HCT116 (cell line): Measurements from ENCODE around the gene SUN2. TPM values are rescaled to one million over a fixed set of nuclear protein-coding genes. Genes with fewer than 3 reads are reported as not detected.

ENCODE experiments used
- ATAC-seq: fragments of 200-7000 bp; cut with Tn5 transposase; 2 replicates; pipeline ENCODE4 v1.9.1; 2020; ENCODE audit warnings: mild to moderate bottlenecking, moderate library complexity
- BruUV-seq: library from RNA; stranded (reverse); fragments of 400-500 nt; replicated peaks from 2 replicates; lab custom pipeline; 2021; lab: Mats Ljungman, UMichigan
- CTCF ChIA-PET: fragments of 300-600 bp; sonication (Branson Sonifier 250); formaldehyde crosslinking; loops from one replicate; lab custom pipeline; 2021; ENCODE audit warnings: antibody characterized with exemption; lab: Charles Lee
- POLR2A ChIA-PET: fragments of 300-600, 350-600 bp; sonication (Branson Sonifier 250); formaldehyde crosslinking; loops from one replicate; lab custom pipeline; 2021; ENCODE audit warnings: antibody characterized with exemption; lab: Charles Lee
- RAD21 ChIA-PET, 2 experiments: fragments of 300-600 bp; sonication (Branson Sonifier 250); formaldehyde crosslinking; loops; one replicate each; lab custom pipeline; 2023; ENCODE audit warnings: low total read pairs in 2 of 2; ENCODE audit not compliant: uncharacterized antibody in 2 of 2, unreplicated experiment in 2 of 2, low non-redundant PET in 1 of 2; lab: Charles Lee
- DNase-seq: peaks from one replicate; pipeline ENCODE4 v3.0.0-alpha.2; 2010; ENCODE audit warnings: low read depth, low spot score
- H2AFZ ChIP-seq: fragments of 200-600 bp; shearing (Covaris generic), sonication (generic); 2 replicates; pipeline ENCODE4 v1.6.1; 2017; ENCODE audit warnings: low read depth, mixed run types, mixed read lengths, antibody characterized with exemption, low read length; ENCODE audit not compliant: poor library complexity, severe bottlenecking
- H3K27ac ChIP-seq: 2 replicates; pipeline ENCODE4 v1.5.1; 2012; ENCODE audit warnings: low read depth, low read length
- H3K27me3 ChIP-seq: fragments of 200-600 bp; sonication (generic); 2 replicates; pipeline ENCODE4 v1.6.1; 2016; ENCODE audit warnings: mixed run types, low read length, mixed read lengths; ENCODE audit not compliant: insufficient read depth
- H3K36me3 ChIP-seq, 2 experiments: fragments of 200-500 bp in 1 of 2; fragments of 200-600 bp in 1 of 2; sonication (Bioruptor generic) in 1 of 2; sonication (generic) in 1 of 2; 2 replicates each; pipeline versions ENCODE4 v1.5.1 to v1.6.1; 2014 to 2016; ENCODE audit warnings: low read length in 2 of 2, inconsistent platforms in 1 of 2, mixed read lengths in 1 of 2, mixed run types in 1 of 2; ENCODE audit not compliant: insufficient read depth in 2 of 2, control insufficient read depth in 1 of 2
- H3K4me1 ChIP-seq, 2 experiments: fragments of 200-600 bp in 1 of 2; sonication (generic) in 1 of 2; 2 replicates each; pipeline versions ENCODE4 v1.5.1 to v1.6.1; 2012 to 2017; ENCODE audit warnings: low read length in 2 of 2, inconsistent platforms in 1 of 2, mild to moderate bottlenecking in 1 of 2, mixed read lengths in 1 of 2, mixed run types in 1 of 2, moderate library complexity in 1 of 2; ENCODE audit not compliant: insufficient read depth in 2 of 2, control insufficient read depth in 1 of 2
- H3K4me2 ChIP-seq: fragments of 200-600 bp; sonication (generic); 2 replicates; pipeline ENCODE4 v1.6.1; 2017; ENCODE audit warnings: mixed run types, low read length, mixed read lengths
- H3K4me3 ChIP-seq, 2 experiments: fragments of 200-600 bp in 1 of 2; sonication (generic) in 1 of 2; replicated peaks in 1 of 2; 2 replicates each; pipeline ENCODE4 v1.5.1; 2011 to 2016; ENCODE audit warnings: low read length in 2 of 2, control low read depth in 1 of 2, low read depth in 1 of 2, mild to moderate bottlenecking in 1 of 2, mixed read lengths in 1 of 2, mixed run types in 1 of 2
- H3K79me2 ChIP-seq: fragments of 200-600 bp; sonication (generic); 2 replicates; pipeline ENCODE4 v1.6.1; 2017; ENCODE audit warnings: mild to moderate bottlenecking, mixed run types, low read length, moderate library complexity, mixed read lengths; ENCODE audit not compliant: insufficient read depth
- H3K9ac ChIP-seq: fragments of 200-600 bp; sonication (generic); 2 replicates; pipeline ENCODE4 v1.6.1; 2016; ENCODE audit warnings: low read length, mixed read lengths
- H3K9me2 ChIP-seq: fragments of 200-600 bp; sonication (generic), shearing (Covaris generic); 2 replicates; pipeline ENCODE4 v1.6.1; 2017; ENCODE audit warnings: mixed run types, mild to moderate bottlenecking, moderate library complexity; ENCODE audit not compliant: insufficient read depth
- H3K9me3 ChIP-seq, 2 experiments: fragments of 200-500 bp in 1 of 2; fragments of 200-600 bp in 1 of 2; sonication (Bioruptor generic) in 1 of 2; sonication (generic) in 1 of 2; 2 replicates each; pipeline ENCODE4 v1.6.1; 2014 to 2017; ENCODE audit warnings: low read length in 2 of 2, mixed read lengths in 2 of 2, inconsistent platforms in 1 of 2, low read depth in 1 of 2, mild to moderate bottlenecking in 1 of 2, mixed run types in 1 of 2, moderate library complexity in 1 of 2; ENCODE audit not compliant: control insufficient read depth in 1 of 2, insufficient read depth in 1 of 2
- H4K20me1 ChIP-seq: fragments of 200-600 bp; sonication (generic), shearing (Covaris generic); 2 replicates; pipeline ENCODE4 v1.6.1; 2017; ENCODE audit warnings: mixed run types, mild to moderate bottlenecking, moderate library complexity; ENCODE audit not compliant: insufficient read depth
- ELF1 ChIP-seq: IDR thresholded peaks from 2 replicates; pipeline ENCODE4 v1.6.1; 2012; ENCODE audit warnings: low read depth, borderline replicate concordance
- FOSL1 ChIP-seq: IDR thresholded peaks from 2 replicates; pipeline ENCODE4 v1.6.1; 2012; ENCODE audit warnings: low read depth
- JUND ChIP-seq: IDR thresholded peaks from 2 replicates; pipeline ENCODE4 v1.6.1; 2012
- RAD21 ChIP-seq: IDR thresholded peaks from 2 replicates; pipeline ENCODE4 v1.6.1; 2012; ENCODE audit warnings: low read depth, mild to moderate bottlenecking
- SIN3A ChIP-seq: IDR thresholded peaks from 2 replicates; pipeline ENCODE4 v1.6.1; 2012; ENCODE audit warnings: low read depth
- SP1 ChIP-seq: IDR thresholded peaks from 2 replicates; pipeline ENCODE4 v1.6.1; 2012; ENCODE audit warnings: low read depth
- TCF7L2 ChIP-seq: IDR thresholded peaks from 2 replicates; pipeline ENCODE4 v1.7.0; 2011; ENCODE audit warnings: borderline replicate concordance, inconsistent platforms; ENCODE audit not compliant: insufficient read depth, insufficient read length; ENCODE audit errors: extremely low read depth
- YY1 ChIP-seq: IDR thresholded peaks from 2 replicates; pipeline ENCODE4 v1.6.1; 2011; ENCODE audit warnings: low read length, low read depth, moderate library complexity, mild to moderate bottlenecking; ENCODE audit not compliant: insufficient replicate concordance; ENCODE audit errors: extremely low read depth
- ZFX ChIP-seq: fragments of 450-650 bp; IDR thresholded peaks from 2 replicates; pipeline ENCODE4 v1.6.1; 2017
- intact Hi-C: fragments of 100-400 bp; cut with micrococcal nuclease; formaldehyde crosslinking; loops from 2 replicates; pipeline ENCODE4 v1.10.0; 2022
- total RNA-seq: library from RNA; stranded (reverse); gene quantifications from one replicate; pipeline ENCODE4 v1.2.1, GENCODE V29; 2021; ENCODE audit not compliant: unreplicated experiment
- TF ChIP-seq, protein P1 (sequence below): IDR thresholded peaks from 2 replicates; pipeline ENCODE4 v1.6.1; 2012
- TF ChIP-seq, protein P2 (sequence below): IDR thresholded peaks from 2 replicates; pipeline ENCODE4 v1.6.1; 2011; ENCODE audit warnings: mild to moderate bottlenecking, low read length, moderate library complexity; ENCODE audit not compliant: insufficient replicate concordance; ENCODE audit errors: extremely low read depth
- TF ChIP-seq, protein P3 (sequence below): IDR thresholded peaks from 2 replicates; pipeline ENCODE4 v1.6.1; 2012

The SUN2 gene
- total RNA-seq, 1 experiment from 2014 or later, result 71.6 TPM

DNA sequence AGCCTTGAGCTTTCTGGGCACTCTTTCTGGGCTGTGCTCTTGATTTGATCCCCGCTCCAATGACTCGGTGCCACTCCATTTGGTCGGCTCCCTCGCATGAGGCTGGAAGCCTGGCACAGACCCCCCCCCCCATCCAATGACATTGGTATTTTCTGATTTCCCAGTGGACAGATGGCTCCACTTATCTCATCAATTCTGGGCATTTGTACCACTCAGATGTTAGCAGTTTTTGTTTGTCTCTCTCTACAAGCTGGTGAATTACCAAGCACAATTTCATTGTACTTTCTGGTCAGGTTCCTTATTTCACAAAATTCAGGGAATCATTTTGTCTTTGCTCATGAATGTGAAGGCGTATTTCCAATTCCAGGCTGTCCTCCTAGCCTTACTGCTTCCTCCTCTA is 29.1 kb upstream of the SUN2 start:
- Histone ChIP-seq H3K79me2 (no peaks in the 10 kb centered on the region), H3K27ac (no peak overlapping the region), H3K4me1 (peaks cover 6 to 9% of the 10 kb centered on the region in 2 experiments; a peak in 3 of 4 replicates), H3K9ac (no peak overlapping the region), H3K9me2 (no peaks in the 10 kb centered on the region), H3K9me3 (no peaks in the 10 kb centered on the region), H3K27me3 (no peaks in the 10 kb centered on the region), H3K36me3 (no peaks in the 10 kb centered on the region), H2AFZ (no peak overlapping the region), H3K4me3 (no peak overlapping the region), H3K4me2 (no peak overlapping the region), H4K20me1 (no peaks in the 10 kb centered on the region)
- ATAC-seq, result no peak
- BruUV-seq, result no TSS peak
- intact Hi-C loops, result no loop called here
- DNase-seq, result no peak
- ChIA-PET CTCF (interaction anchor here (1.8 kb wide), 1 partner anchor 16 kb away, joined by 9 read pairs; no protein-coding TSS in a partner anchor), POLR2A (no interaction called here), RAD21 (no interaction called here)
- no peak for TF ChIP-seq JUND
- TF ChIP-seq, protein P1, sequence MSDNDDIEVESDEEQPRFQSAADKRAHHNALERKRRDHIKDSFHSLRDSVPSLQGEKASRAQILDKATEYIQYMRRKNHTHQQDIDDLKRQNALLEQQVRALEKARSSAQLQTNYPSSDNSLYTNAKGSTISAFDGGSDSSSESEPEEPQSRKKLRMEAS, result no peak
- TF ChIP-seq ZFX, result no peak
- TF ChIP-seq, protein P2, sequence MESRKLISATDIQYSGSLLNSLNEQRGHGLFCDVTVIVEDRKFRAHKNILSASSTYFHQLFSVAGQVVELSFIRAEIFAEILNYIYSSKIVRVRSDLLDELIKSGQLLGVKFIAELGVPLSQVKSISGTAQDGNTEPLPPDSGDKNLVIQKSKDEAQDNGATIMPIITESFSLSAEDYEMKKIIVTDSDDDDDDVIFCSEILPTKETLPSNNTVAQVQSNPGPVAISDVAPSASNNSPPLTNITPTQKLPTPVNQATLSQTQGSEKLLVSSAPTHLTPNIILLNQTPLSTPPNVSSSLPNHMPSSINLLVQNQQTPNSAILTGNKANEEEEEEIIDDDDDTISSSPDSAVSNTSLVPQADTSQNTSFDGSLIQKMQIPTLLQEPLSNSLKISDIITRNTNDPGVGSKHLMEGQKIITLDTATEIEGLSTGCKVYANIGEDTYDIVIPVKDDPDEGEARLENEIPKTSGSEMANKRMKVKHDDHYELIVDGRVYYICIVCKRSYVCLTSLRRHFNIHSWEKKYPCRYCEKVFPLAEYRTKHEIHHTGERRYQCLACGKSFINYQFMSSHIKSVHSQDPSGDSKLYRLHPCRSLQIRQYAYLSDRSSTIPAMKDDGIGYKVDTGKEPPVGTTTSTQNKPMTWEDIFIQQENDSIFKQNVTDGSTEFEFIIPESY, result no peak
- no peak for TF ChIP-seq ELF1
- no peak for TF ChIP-seq SIN3A
- no peak for TF ChIP-seq YY1
- TF ChIP-seq RAD21, result no peak
- TF ChIP-seq SP1, result no peak
- no peak for TF ChIP-seq FOSL1
- TF ChIP-seq TCF7L2, result no peak
- TF ChIP-seq, protein P3, sequence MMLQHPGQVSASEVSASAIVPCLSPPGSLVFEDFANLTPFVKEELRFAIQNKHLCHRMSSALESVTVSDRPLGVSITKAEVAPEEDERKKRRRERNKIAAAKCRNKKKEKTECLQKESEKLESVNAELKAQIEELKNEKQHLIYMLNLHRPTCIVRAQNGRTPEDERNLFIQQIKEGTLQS, result no peak
